ENCODE data around the gene KRT1.

KRT1 gene

GRCh38 chr12:52666471-52666870, 13.7 kb downstream of the KRT1 start:
- Histone ChIP-seq H3K79me1 (ENCODE audit: low read depth, low read length) (no peaks in the 10 kb centered on the region), H2BK12ac (ENCODE audit: low read length) (no peak overlapping the region), H3K9ac (ENCODE audit: low read depth, low read length, poor library complexity) (no peak overlapping the region), H3K4me3 (ENCODE audit: low read length in 2 of 2) (no peak overlapping the region), H2AK5ac (ENCODE audit: low read depth, low read length) (no peak overlapping the region), H4K91ac (ENCODE audit: low read depth, low read length, poor library complexity) (no peak overlapping the region), H2BK120ac (ENCODE audit: low read depth, low read length) (no peak overlapping the region), H3K9me3 (replicated peaks in 1 of 2; ENCODE audit: control insufficient read depth in 2 of 2, insufficient read depth in 1 of 2, low read depth in 1 of 2, low read length in 2 of 2) (no peaks in the 10 kb centered on the region), H4K8ac (ENCODE audit: low read depth, low read length) (no peak overlapping the region), H2BK5ac (ENCODE audit: low read length) (no peak overlapping the region), H3K27ac (replicated peaks; ENCODE audit: low read length) (no peak overlapping the region), H2AFZ (ENCODE audit: low read length) (no peak overlapping the region), H3K18ac (ENCODE audit: low read length) (no peak overlapping the region), H3K23ac (ENCODE audit: low read depth, low read length, poor library complexity) (no peak overlapping the region), H3K4ac (ENCODE audit: low read length) (no peak overlapping the region), H2BK15ac (ENCODE audit: low read length) (no peak overlapping the region), H3K27me3 (ENCODE audit: control insufficient read depth in 3 of 3, insufficient read depth in 3 of 3, low read depth in 1 of 3, low read length in 3 of 3) (peaks cover 0 to 4% (median 0%) of the 10 kb centered on the region in 3 experiments), H3K4me1 (ENCODE audit: control insufficient read depth in 2 of 2, insufficient read depth in 1 of 2, low read depth in 1 of 2, low read length in 2 of 2) (no peaks in the 10 kb centered on the region), H3K36me3 (replicated peaks in 1 of 2; ENCODE audit: control insufficient read depth in 2 of 2, insufficient read depth in 2 of 2, low read length in 2 of 2) (no peaks in the 10 kb centered on the region), H3K14ac (ENCODE audit: low read length) (no peak overlapping the region), H3K4me2 (ENCODE audit: insufficient read depth, low read length, poor library complexity, severe bottlenecking) (no peak overlapping the region)
- DNase-seq (ENCODE audit: low spot score), result no peak
- no CpG with 5 or more reads among the region's 3 CpGs for WGBS, 2 donors (ENCODE audit: extremely low coverage in 2 of 2, insufficient read length in 2 of 2, insufficient replicate concordance in 1 of 2)

- no peak overlapping the region for H3K18ac ChIP-seq (ENCODE audit: low read length)
- no peaks in the 10 kb centered on the region for H3K36me3 ChIP-seq (replicated peaks in 1 of 2; ENCODE audit: control insufficient read depth in 2 of 2, insufficient read depth in 2 of 2, low read length in 2 of 2)
- H2BK15ac ChIP-seq (ENCODE audit: low read length), result no peak overlapping the region
- no peaks in the 10 kb centered on the region for H3K4me1 ChIP-seq (ENCODE audit: control insufficient read depth in 2 of 2, insufficient read depth in 1 of 2, low read depth in 1 of 2, low read length in 2 of 2)
- H3K27me3 ChIP-seq (ENCODE audit: control insufficient read depth in 3 of 3, insufficient read depth in 3 of 3, low read depth in 1 of 3, low read length in 3 of 3), result peaks cover 0 to 8% (median 0%) of the 10 kb centered on the region in 3 experiments
- DNase-seq (ENCODE audit: low spot score), result no peak
- H3K4me3 ChIP-seq (ENCODE audit: low read length in 2 of 2), result no peak overlapping the region
- H3K79me1 ChIP-seq (ENCODE audit: low read depth, low read length), result no peaks in the 10 kb centered on the region
- no peak overlapping the region for H4K91ac ChIP-seq (ENCODE audit: low read depth, low read length, poor library complexity)
- no peak overlapping the region for H2BK5ac ChIP-seq (ENCODE audit: low read length)
- H2AK5ac ChIP-seq (ENCODE audit: low read depth, low read length), result no peak overlapping the region
- H3K9ac ChIP-seq (ENCODE audit: low read depth, low read length, poor library complexity), result no peak overlapping the region
- H3K14ac ChIP-seq (ENCODE audit: low read length), result no peak overlapping the region
- H3K27ac ChIP-seq (replicated peaks; ENCODE audit: low read length), result no peak overlapping the region
- no peak overlapping the region for H2AFZ ChIP-seq (ENCODE audit: low read length)
- no peak overlapping the region for H3K23ac ChIP-seq (ENCODE audit: low read depth, low read length, poor library complexity)
- H2BK120ac ChIP-seq (ENCODE audit: low read depth, low read length), result no peak overlapping the region
- H2BK12ac ChIP-seq (ENCODE audit: low read length), result no peak overlapping the region
- H4K8ac ChIP-seq (ENCODE audit: low read depth, low read length), result no peak overlapping the region
- no peak overlapping the region for H3K4me2 ChIP-seq (ENCODE audit: insufficient read depth, low read length, poor library complexity, severe bottlenecking)
- no peak overlapping the region for H3K4ac ChIP-seq (ENCODE audit: low read length)
- no peaks in the 10 kb centered on the region for H3K9me3 ChIP-seq (replicated peaks in 1 of 2; ENCODE audit: control insufficient read depth in 2 of 2, insufficient read depth in 1 of 2, low read depth in 1 of 2, low read length in 2 of 2)
Measured at GRCh38 chr12:52663420-52663819, 16.8 kb downstream of the KRT1 start.

- DNase-seq (ENCODE audit: low spot score), result no peak
- H3K23ac ChIP-seq (ENCODE audit: low read depth, low read length, poor library complexity), result no peak overlapping the region
- no peak overlapping the region for H3K18ac ChIP-seq (ENCODE audit: low read length)
- H4K8ac ChIP-seq (ENCODE audit: low read depth, low read length), result no peak overlapping the region
- H3K27ac ChIP-seq (replicated peaks; ENCODE audit: low read length), result no peak overlapping the region
- H2BK5ac ChIP-seq (ENCODE audit: low read length), result no peak overlapping the region
- H3K4me1 ChIP-seq (ENCODE audit: control insufficient read depth in 2 of 2, insufficient read depth in 1 of 2, low read depth in 1 of 2, low read length in 2 of 2), result no peaks in the 10 kb centered on the region
- no peak overlapping the region for H2BK15ac ChIP-seq (ENCODE audit: low read length)
- H2BK120ac ChIP-seq (ENCODE audit: low read depth, low read length), result no peak overlapping the region
- H3K27me3 ChIP-seq (ENCODE audit: control insufficient read depth in 3 of 3, insufficient read depth in 3 of 3, low read depth in 1 of 3, low read length in 3 of 3), result peaks cover 0 to 8% (median 0%) of the 10 kb centered on the region in 3 experiments
- no peak overlapping the region for H3K4me2 ChIP-seq (ENCODE audit: insufficient read depth, low read length, poor library complexity, severe bottlenecking)
- H3K36me3 ChIP-seq (replicated peaks in 1 of 2; ENCODE audit: control insufficient read depth in 2 of 2, insufficient read depth in 2 of 2, low read length in 2 of 2), result no peaks in the 10 kb centered on the region
- no peaks in the 10 kb centered on the region for H3K79me1 ChIP-seq (ENCODE audit: low read depth, low read length)
- no peak overlapping the region for H3K4me3 ChIP-seq (ENCODE audit: low read length in 2 of 2)
- no peak overlapping the region for H3K4ac ChIP-seq (ENCODE audit: low read length)
- no peaks in the 10 kb centered on the region for H3K9me3 ChIP-seq (replicated peaks in 1 of 2; ENCODE audit: control insufficient read depth in 2 of 2, insufficient read depth in 1 of 2, low read depth in 1 of 2, low read length in 2 of 2)
- no peak overlapping the region for H3K9ac ChIP-seq (ENCODE audit: low read depth, low read length, poor library complexity)
- no peak overlapping the region for H3K14ac ChIP-seq (ENCODE audit: low read length)
- H4K91ac ChIP-seq (ENCODE audit: low read depth, low read length, poor library complexity), result no peak overlapping the region
- H2AFZ ChIP-seq (ENCODE audit: low read length), result no peak overlapping the region
- no peak overlapping the region for H2BK12ac ChIP-seq (ENCODE audit: low read length)
- H2AK5ac ChIP-seq (ENCODE audit: low read depth, low read length), result no peak overlapping the region
Measured at GRCh38 chr12:52662918-52663229, 17.3 kb downstream of the KRT1 start.

- no peak overlapping the region for H3K18ac ChIP-seq (ENCODE audit: low read length)
- H3K9me3 ChIP-seq (replicated peaks in 1 of 2; ENCODE audit: control insufficient read depth in 2 of 2, insufficient read depth in 1 of 2, low read depth in 1 of 2, low read length in 2 of 2), result no peaks in the 10 kb centered on the region
- no peak overlapping the region for H2BK12ac ChIP-seq (ENCODE audit: low read length)
- no peak overlapping the region for H3K14ac ChIP-seq (ENCODE audit: low read length)
- no peak overlapping the region for H2AFZ ChIP-seq (ENCODE audit: low read length)
- H3K4me2 ChIP-seq (ENCODE audit: insufficient read depth, low read length, poor library complexity, severe bottlenecking), result no peak overlapping the region
- no peak overlapping the region for H3K27ac ChIP-seq (replicated peaks; ENCODE audit: low read length)
- H2BK15ac ChIP-seq (ENCODE audit: low read length), result no peak overlapping the region
- no peak overlapping the region for H2BK5ac ChIP-seq (ENCODE audit: low read length)
- no peak overlapping the region for H3K4ac ChIP-seq (ENCODE audit: low read length)
- no peak overlapping the region for H2AK5ac ChIP-seq (ENCODE audit: low read depth, low read length)
- peaks cover 0 to 8% (median 0%) of the 10 kb centered on the region in 3 experiments for H3K27me3 ChIP-seq (ENCODE audit: control insufficient read depth in 3 of 3, insufficient read depth in 3 of 3, low read depth in 1 of 3, low read length in 3 of 3)
- no peak overlapping the region for H2BK120ac ChIP-seq (ENCODE audit: low read depth, low read length)
- no peaks in the 10 kb centered on the region for H3K4me1 ChIP-seq (ENCODE audit: control insufficient read depth in 2 of 2, insufficient read depth in 1 of 2, low read depth in 1 of 2, low read length in 2 of 2)
- no peak overlapping the region for H3K23ac ChIP-seq (ENCODE audit: low read depth, low read length, poor library complexity)
- no peak for DNase-seq (ENCODE audit: low spot score)
- H3K36me3 ChIP-seq (replicated peaks in 1 of 2; ENCODE audit: control insufficient read depth in 2 of 2, insufficient read depth in 2 of 2, low read length in 2 of 2), result no peaks in the 10 kb centered on the region
- no peaks in the 10 kb centered on the region for H3K79me1 ChIP-seq (ENCODE audit: low read depth, low read length)
- peak overlapping the region in 1 of 2 donors; percentile 1 for H3K4me3 ChIP-seq (ENCODE audit: low read length in 2 of 2)
- no peak overlapping the region for H4K91ac ChIP-seq (ENCODE audit: low read depth, low read length, poor library complexity)
- no peak overlapping the region for H4K8ac ChIP-seq (ENCODE audit: low read depth, low read length)
- no CpG with 5 or more reads among the region's 10 CpGs for WGBS, 2 donors (ENCODE audit: extremely low coverage in 2 of 2, insufficient read length in 2 of 2, insufficient replicate concordance in 1 of 2)
- H3K9ac ChIP-seq (ENCODE audit: low read depth, low read length, poor library complexity), result no peak overlapping the region
Measured at GRCh38 chr12:52662093-52662917, 17.9 kb downstream of the KRT1 start.

All from neuronal stem cell (in vitro differentiated cells).